Keratinocyte (primary cell): ENCODE measurements around the gene GOSR1. TPM values are rescaled to one million over a fixed set of nuclear protein-coding genes. Genes with fewer than 3 reads are reported as not detected.
"Not testable (repeated sequence)": the region's sequence is repeated elsewhere in the genome, so short reads cannot be mapped to it uniquely, and the experiment has no call there.

ENCODE experiments used
- DNase-seq: peaks from one replicate; pipeline ENCODE4 v3.0.0-alpha.2; 2011; ENCODE audit warnings: low read depth, missing footprints, low spot score
- FAIRE-seq: peaks from 2 replicates; lab custom pipeline; 2011; peaks lifted over from hg19 to GRCh38; lab: Jason Lieb, UNC
- H2AFZ ChIP-seq: 2 replicates; pipeline ENCODE4 v1.6.0; 2012; ENCODE audit warnings: low read length, control low read depth, inconsistent platforms; ENCODE audit not compliant: control insufficient read depth
- H3K27ac ChIP-seq: 2 replicates; pipeline ENCODE4 v1.5.1; 2011; ENCODE audit warnings: low read length; ENCODE audit not compliant: control insufficient read depth, insufficient read depth
- H3K27me3 ChIP-seq: 3 replicates; pipeline ENCODE4 v1.6.0; 2011; ENCODE audit warnings: low read length; ENCODE audit not compliant: control insufficient read depth, insufficient read depth; ENCODE audit errors: extremely low read depth
- H3K36me3 ChIP-seq, 2 experiments: 2 replicates in 1 of 2; 3 replicates in 1 of 2; pipeline ENCODE4 v1.5.1; 2011; ENCODE audit warnings: low read length in 2 of 2, mild to moderate bottlenecking in 1 of 2; ENCODE audit not compliant: control insufficient read depth in 2 of 2, insufficient read depth in 2 of 2; ENCODE audit errors: extremely low read depth in 1 of 2
- H3K4me1 ChIP-seq: 3 replicates; pipeline ENCODE4 v1.5.1; 2011; ENCODE audit warnings: low read length; ENCODE audit not compliant: control insufficient read depth, insufficient read depth; ENCODE audit errors: extremely low read depth
- H3K4me2 ChIP-seq: 3 replicates; pipeline ENCODE4 v1.6.0; 2011; ENCODE audit warnings: low read depth, low read length; ENCODE audit not compliant: control insufficient read depth, insufficient read depth; ENCODE audit errors: extremely low read depth
- H3K4me3 ChIP-seq, 3 experiments: fragments of 200-600 bp in 1 of 3; sonication (generic) in 1 of 3; 2 replicates in 2 of 3; 3 replicates in 1 of 3; pipeline ENCODE4 v1.5.1; 2011 to 2016; ENCODE audit warnings: low read length in 3 of 3, mild to moderate bottlenecking in 3 of 3, control low read depth in 2 of 3, inconsistent platforms in 1 of 3, low read depth in 1 of 3, mixed read lengths in 1 of 3, mixed run types in 1 of 3, moderate library complexity in 1 of 3; ENCODE audit not compliant: control insufficient read depth in 2 of 3, insufficient read depth in 2 of 3; ENCODE audit errors: extremely low read depth in 1 of 3
- H3K79me2 ChIP-seq: 2 replicates; pipeline ENCODE4 v1.6.0; 2012; ENCODE audit warnings: low read length; ENCODE audit not compliant: control insufficient read depth, insufficient read depth
- H3K9ac ChIP-seq: 3 replicates; pipeline ENCODE4 v1.6.0; 2011; ENCODE audit warnings: low read length; ENCODE audit not compliant: control insufficient read depth, insufficient read depth; ENCODE audit errors: extremely low read depth
- H3K9me1 ChIP-seq: 3 replicates; pipeline ENCODE4 v1.6.0; 2011; ENCODE audit warnings: low read length; ENCODE audit not compliant: control insufficient read depth, insufficient read depth; ENCODE audit errors: extremely low read depth
- H3K9me3 ChIP-seq: 2 replicates; pipeline ENCODE4 v1.5.1; 2012; ENCODE audit warnings: low read depth, low read length; ENCODE audit not compliant: control insufficient read depth
- H4K20me1 ChIP-seq: 3 replicates; pipeline ENCODE4 v1.6.0; 2011; ENCODE audit warnings: low read length; ENCODE audit not compliant: control insufficient read depth, insufficient read depth; ENCODE audit errors: extremely low read depth
- CTCF ChIP-seq, 3 experiments: IDR thresholded peaks in 1 of 3; conservative IDR thresholded peaks in 1 of 3; optimal IDR thresholded peaks in 1 of 3; 2 replicates in 2 of 3; 3 replicates in 1 of 3; pipeline versions ENCODE3 to v1.5.1; 2011; ENCODE audit warnings: low read length in 3 of 3, mild to moderate bottlenecking in 3 of 3, moderate library complexity in 2 of 3, control low read depth in 1 of 3, inconsistent platforms in 1 of 3; ENCODE audit not compliant: insufficient read depth in 2 of 3; ENCODE audit errors: extremely low read depth in 1 of 3
- EZH2 ChIP-seq: IDR thresholded peaks from one replicate; pipeline ENCODE4 v1.6.1; 2012; ENCODE audit warnings: inconsistent platforms, mild to moderate bottlenecking, low read length, moderate library complexity
- dilution Hi-C: fragments of 300-500 bp; cut with MboI; formaldehyde crosslinking; loops from one replicate; pipeline ENCODE4 v1.7.0; 2020; ENCODE audit warnings: low sequenced_read_pairs; ENCODE audit not compliant: extremely low pct_ligation_motif_present
- polyA plus RNA-seq, 5 experiments: library from polyadenylated mRNA; depleted of rRNA in 3 of 5; stranded (reverse) in 3 of 5; stranded (forward) in 1 of 5; unstranded in 1 of 5; fragments of >200 nt; gene quantifications; 1 replicate in 1 of 5; 2 replicates in 3 of 5; 3 replicates in 1 of 5; pipeline versions ENCODE4 v1.2.1 to v1.2.3, GENCODE V29; 2011 to 2012; ENCODE audit warnings: missing spikeins in 2 of 5, low read depth in 1 of 5, low replicate concordance in 1 of 5

The GOSR1 gene
- polyA plus RNA-seq, 1 donor (not counting 4 experiments of a cell fraction or from before 2014, with no cell fraction given), result 24.5 TPM

DNA sequence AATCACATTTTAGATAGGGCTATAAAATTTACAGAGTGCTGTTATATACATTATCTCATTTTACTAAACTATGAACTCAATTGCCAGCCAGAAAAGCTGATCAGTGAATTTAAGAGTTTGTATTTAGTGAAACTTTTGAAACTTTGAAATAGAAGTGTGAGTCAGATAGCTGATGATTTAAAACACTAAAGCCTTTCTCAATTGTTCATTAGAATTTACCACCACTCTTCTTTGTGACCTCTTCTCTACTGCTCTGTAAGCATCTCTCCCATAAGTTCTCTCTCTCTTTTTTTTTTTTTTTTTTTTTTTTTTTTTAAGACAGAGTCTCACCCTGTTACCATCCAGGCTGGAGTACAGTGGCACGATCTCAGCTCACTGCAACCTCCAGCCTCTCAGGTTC lies 43.7 kb downstream of the GOSR1 start:
- Histone ChIP-seq H3K4me2 (no peak overlapping the region), H4K20me1 (peaks cover 2% of the 10 kb centered on the region), H3K4me1 (peaks cover 17% of the 10 kb centered on the region), H3K9me3 (no peaks in the 10 kb centered on the region), H3K36me3 (peaks cover 5 to 11% of the 10 kb centered on the region in 2 experiments), H3K27ac (peak overlapping the region; percentile 43), H3K79me2 (no peaks in the 10 kb centered on the region), H3K9ac (no peak overlapping the region), H2AFZ (no peak overlapping the region), H3K4me3 (no peak overlapping the region), H3K27me3 (no peaks in the 10 kb centered on the region), H3K9me1 (no peaks in the 10 kb centered on the region)
- dilution Hi-C loops, result no loop called here
- no peak for DNase-seq
- FAIRE-seq, result no peak
- TF ChIP-seq EZH2, result no peak
- no peak for TF ChIP-seq CTCF (optimal IDR thresholded peaks at IDR 0.05 in 1 of 3, IDR thresholded peaks at IDR 0.05 in 1 of 3, conservative IDR thresholded peaks at IDR 0.05 in 1 of 3; ENCODE audit: extremely low read depth in 1 of 3, insufficient read depth in 2 of 3, low read length in 3 of 3)

GRCh38 chr17:30521766-30522165 lies 44.6 kb downstream of the GOSR1 start:
- no peak overlapping the region for H2AFZ ChIP-seq
- H3K4me1 ChIP-seq, result peaks cover 17% of the 10 kb centered on the region
- DNase-seq (no peak), FAIRE-seq (no peak)
- no peak overlapping the region for H3K4me3 ChIP-seq
- no peaks in the 10 kb centered on the region for H3K9me3 ChIP-seq
- peaks cover 5 to 11% of the 10 kb centered on the region in 2 experiments for H3K36me3 ChIP-seq
- no peak overlapping the region for H3K27ac ChIP-seq
- H3K4me2 ChIP-seq, result no peak overlapping the region
- H4K20me1 ChIP-seq, result peaks cover 2% of the 10 kb centered on the region
- no peaks in the 10 kb centered on the region for H3K27me3 ChIP-seq
- H3K9me1 ChIP-seq, result no peaks in the 10 kb centered on the region
- TF ChIP-seq EZH2 (no peak), CTCF (optimal IDR thresholded peaks at IDR 0.05 in 1 of 3, IDR thresholded peaks at IDR 0.05 in 1 of 3, conservative IDR thresholded peaks at IDR 0.05 in 1 of 3; ENCODE audit: extremely low read depth in 1 of 3, insufficient read depth in 2 of 3, low read length in 3 of 3) (no peak)
- no peaks in the 10 kb centered on the region for H3K79me2 ChIP-seq
- dilution Hi-C loops, result no loop called here
- H3K9ac ChIP-seq, result no peak overlapping the region

GRCh38 chr17:30523236-30523635 lies 46.0 kb downstream of the GOSR1 start:
- H3K27ac ChIP-seq, H3K79me2 ChIP-seq, H4K20me1 ChIP-seq, DNase-seq, H2AFZ ChIP-seq, H3K9me3 ChIP-seq, H3K36me3 ChIP-seq, H3K9me1 ChIP-seq, H3K4me3 ChIP-seq, dilution Hi-C loops, H3K27me3 ChIP-seq, FAIRE-seq, H3K4me2 ChIP-seq, H3K9ac ChIP-seq: not testable (repeated sequence)
- peaks cover 17% of the 10 kb centered on the region for H3K4me1 ChIP-seq
